Hematopoietic multipotent progenitor cell treated with erythropoietin and hydrocortisone succinate and interleukin-3 and kit ligand, for 15 days (in vitro differentiated cells): ENCODE measurements around the gene ACMSD.
"Not testable (repeated sequence)": the region's sequence is repeated elsewhere in the genome, so short reads cannot be mapped to it uniquely, and the experiment has no call there.

Source experiments
- DNase-seq: peaks from one replicate; pipeline ENCODE4 v3.0.0-alpha.2; 2015; ENCODE audit warnings: low spot score

The ACMSD gene

DNA sequence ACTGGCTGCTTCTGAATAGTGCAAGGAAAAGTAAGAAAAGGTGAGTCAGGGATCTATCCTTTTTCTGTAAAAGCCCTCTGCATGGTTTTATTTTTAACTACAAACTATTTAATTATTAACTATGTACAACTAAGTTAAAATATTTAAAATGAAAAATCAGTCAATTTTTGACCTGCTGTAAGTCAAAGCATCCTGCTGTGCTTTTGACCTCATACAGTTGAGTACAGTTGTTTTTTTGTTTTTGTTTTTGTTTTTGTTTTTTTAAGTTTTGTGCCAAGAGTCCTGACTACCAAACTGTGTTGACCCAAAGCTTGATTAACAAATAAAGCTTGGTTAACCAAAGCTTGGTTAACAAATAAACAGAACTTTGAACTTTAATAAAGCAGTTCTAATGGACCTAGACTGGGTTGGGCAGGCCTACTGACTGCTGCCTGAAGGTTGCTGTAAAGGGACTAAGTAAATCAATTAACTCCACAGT lies at the start of gene ACMSD:
ACMSD (plus strand) TSS at position 474 of the 478 bp plus-strand sequence. CDS start 67 bp downstream, outside the sequence.
- no peak for DNase-seq

DNA sequence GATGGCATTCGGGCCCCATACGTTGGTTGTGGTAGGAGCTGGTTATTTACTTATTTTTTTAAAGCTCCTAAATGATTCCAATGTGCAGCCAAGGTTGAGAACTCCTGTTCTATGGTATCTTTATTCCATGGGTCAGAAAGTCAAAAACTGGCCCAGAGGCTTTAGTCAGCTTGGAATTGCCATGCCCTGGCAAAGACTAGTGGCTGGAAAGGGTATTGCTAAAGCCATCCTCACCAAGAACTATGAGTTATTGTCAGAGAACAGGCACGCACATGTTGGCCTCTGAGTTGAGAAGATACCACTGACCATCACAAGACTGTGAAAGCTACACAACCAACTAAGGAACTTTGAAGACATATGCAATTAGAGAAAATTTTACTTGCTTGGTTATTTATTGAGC lies 47.9 kb upstream of the ACMSD start:
- no peak for DNase-seq

- no peak for DNase-seq
These were observed 46.8 kb upstream of the ACMSD start for GRCh38 chr2:134791616-134792015.

DNA sequence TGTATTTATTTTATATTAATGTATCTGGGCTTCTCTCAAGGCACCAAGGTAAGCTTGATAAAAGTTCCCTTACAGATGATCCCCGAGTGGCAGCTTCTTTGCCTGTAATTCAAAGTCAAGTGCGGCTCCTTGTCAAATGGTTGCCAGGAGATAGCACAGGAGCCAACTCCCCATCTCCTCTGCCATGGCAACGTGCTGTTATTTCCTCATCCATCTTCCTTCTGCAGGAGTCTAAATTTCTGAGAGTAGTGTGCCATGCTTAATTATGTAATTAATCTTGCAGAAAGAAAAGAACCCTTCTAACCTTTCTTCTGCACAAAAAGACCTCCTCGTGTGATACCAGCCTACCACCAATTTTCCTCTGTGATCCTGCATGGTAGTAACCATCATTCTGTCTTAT lies 46.2 kb upstream of the ACMSD start:
- no peak for DNase-seq

DNA sequence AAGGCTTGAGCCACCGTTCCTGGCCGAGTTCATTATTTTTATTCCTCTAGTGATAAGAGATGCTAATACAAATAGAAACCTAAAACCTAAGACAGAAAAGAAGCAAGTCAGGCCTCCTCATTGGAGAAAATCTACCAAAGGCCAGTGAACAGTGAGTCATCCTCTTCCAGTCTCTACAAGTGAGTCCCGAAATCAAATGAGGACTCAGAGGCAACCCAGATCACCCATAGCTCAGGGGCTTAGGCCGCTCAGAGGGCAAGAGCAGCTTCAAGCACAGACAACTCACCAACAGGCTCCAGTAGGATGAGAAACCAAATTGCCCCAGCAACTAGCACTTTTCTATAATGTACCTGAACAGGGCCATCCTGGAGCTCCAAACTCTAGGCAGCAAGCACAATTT lies 42.7 kb upstream of the ACMSD start:
- no peak for DNase-seq

- DNase-seq, result no peak
These were observed 42.0 kb upstream of the ACMSD start for GRCh38 chr2:134796373-134796772.

- no peak for DNase-seq
These were observed 38.5 kb upstream of the ACMSD start for GRCh38 chr2:134799936-134800335.

DNA sequence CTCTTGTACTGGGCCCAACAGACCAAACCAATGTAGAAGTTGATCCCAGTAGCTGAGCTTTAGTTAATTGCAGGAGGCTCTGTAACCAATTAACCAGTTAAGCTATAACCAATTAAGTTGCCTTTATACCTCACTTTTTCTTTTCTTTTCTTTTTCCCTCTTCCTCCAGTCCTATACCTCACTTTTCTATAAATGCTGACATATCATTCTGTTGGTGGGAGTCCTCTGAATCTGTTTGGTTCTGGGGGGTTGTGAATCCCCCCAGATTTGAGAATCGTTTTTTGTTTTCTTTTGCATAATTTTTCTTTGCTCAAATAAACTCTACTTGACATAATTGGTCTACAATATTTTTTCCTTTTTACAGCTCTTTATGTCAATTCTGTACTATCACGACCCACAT lies 38.1 kb upstream of the ACMSD start:
- no peak for DNase-seq

DNA sequence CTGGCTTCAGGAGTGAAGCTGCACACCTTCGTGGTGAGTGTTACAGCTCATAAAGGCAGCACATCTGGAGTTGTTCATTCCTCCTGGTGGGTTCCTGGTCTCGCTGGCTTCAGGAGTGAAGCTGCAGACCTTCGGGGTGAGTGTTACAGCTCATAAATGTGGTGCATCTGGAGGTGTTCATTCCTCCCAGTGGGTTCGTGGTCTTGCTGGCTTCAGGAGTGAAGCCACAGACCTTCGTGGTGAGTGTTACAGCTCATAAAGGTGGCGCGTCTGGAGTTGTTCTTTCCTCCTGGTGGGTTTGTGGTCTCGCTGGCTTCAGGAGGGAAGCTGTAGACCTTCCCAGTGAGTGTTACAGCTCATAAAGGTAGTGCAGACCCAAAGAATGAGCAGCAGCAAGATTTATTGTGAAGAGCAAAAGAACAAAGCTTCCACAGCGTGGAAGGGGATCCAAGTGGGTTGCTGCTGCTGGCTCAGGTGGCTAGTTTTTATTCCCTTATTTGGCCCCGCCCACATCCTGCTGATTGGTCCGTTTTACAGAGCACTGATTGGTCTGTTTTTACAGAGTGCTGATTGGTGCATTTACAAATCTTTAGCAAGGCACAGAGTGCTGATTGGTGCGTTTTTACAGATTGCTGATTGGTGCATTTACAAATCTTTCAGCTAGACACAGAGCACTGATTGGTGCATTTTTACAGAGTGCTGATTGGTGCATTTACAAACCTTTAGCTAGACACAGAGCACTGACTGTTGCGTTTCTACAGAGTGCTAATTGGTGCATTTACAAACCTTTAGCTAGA lies 34.6 kb upstream of the ACMSD start:
- not testable (repeated sequence) for DNase-seq

DNA sequence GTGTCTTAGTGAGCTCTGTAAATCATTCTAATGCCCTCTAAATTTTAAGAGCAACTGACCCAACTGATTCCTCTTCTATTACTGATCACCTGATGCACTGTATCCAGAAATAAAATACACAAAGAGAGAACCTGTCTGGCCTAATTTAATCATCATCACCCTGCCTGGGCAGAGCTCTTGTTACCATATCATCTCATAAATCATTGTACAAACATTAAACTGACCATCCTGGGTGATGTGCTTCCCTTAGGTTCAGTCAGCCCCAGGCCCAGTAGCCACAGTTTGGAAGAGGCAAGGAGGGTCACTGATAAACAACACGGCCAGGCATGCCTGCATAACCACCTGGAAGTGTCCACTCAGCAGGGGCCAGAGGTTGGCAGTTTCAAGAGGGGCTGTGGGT lies 22.7 kb upstream of the ACMSD start:
- no peak for DNase-seq

- no peak for DNase-seq
These were observed 20.1 kb upstream of the ACMSD start for GRCh38 chr2:134818321-134818720.

DNA sequence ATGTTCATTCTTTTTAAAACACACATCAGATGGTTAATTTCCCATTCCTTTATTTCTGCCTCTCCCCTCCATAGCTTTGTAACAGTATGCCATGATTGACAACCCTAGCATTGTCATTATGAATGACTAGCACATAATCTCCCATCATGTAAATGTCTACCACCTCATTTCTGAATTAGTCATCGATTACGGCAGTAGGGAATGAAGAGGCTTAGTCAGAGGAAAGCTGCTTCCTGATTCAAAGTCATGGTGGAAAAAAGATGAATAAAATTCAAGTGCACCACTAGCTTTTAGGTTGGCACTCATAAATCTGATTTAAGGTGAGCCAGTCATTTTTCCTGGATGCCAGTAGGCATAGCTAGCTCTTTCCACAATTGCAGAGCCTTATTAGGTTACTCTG lies 19.1 kb upstream of the ACMSD start:
- no peak for DNase-seq

GRCh38 chr2:134823431-134823830 lies 15.0 kb upstream of the ACMSD start:
- no peak for DNase-seq

DNA sequence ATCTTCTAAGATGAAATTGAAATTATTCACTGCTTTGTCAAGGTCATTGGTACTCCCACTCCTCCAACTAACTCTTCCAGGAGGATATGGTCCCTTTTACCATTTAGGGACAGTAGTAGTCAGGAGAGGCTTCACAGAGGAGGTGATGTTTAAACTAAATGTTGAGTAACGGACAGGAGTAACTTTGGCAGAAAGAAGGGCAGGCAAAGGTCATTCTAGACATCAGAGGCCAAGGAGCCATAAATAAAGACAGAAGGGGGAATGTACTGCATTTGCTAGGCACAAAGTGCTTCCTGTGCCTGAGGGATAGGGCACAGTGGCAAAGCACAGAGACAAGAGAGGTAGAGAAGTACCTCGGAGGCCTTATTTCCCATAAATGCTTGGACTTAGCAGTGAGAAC lies 14.6 kb upstream of the ACMSD start:
- no peak for DNase-seq

GRCh38 chr2:134825716-134826115 lies 12.7 kb upstream of the ACMSD start:
- not testable (repeated sequence) for DNase-seq

DNA sequence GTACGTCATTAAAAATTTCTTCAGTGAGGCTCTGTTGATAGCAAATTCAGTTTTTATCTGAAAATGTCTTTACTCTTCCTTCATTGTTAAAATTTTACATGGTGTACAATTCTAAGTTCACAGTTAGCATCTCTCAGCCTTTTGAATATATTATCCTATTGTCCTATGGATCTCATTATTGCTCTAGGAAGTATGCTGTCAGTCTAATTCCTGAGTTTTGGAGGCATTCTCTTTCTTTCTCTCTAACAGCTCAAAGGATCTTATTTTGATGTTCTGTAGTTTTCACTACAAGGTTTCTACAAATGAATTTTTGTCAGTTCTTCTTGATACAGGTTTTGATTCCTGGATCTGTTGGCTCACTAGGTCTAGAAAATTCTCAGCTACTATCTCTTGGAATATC lies 2.9 kb upstream of the ACMSD start:
- DNase-seq, result no peak

DNA sequence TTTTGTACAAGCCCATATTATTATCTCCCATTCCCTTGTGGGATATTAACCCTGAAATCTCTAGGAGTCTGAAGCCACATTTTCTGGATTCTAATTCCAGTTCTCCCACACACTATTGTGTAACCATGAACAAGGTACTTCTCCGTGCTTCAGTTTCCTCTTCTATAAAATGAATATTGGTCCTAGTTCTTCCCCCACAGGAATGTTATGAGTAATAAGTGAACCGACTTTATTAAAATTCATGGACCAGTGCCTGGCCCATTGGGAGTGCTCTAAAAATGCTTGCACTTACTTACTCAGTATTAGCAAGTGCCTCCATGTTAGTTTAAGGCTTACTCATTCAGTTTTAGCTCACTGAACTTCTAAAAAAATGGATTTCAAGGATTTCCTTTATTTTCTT lies 1.4 kb upstream of the ACMSD start:
- DNase-seq, result no peak

DNA sequence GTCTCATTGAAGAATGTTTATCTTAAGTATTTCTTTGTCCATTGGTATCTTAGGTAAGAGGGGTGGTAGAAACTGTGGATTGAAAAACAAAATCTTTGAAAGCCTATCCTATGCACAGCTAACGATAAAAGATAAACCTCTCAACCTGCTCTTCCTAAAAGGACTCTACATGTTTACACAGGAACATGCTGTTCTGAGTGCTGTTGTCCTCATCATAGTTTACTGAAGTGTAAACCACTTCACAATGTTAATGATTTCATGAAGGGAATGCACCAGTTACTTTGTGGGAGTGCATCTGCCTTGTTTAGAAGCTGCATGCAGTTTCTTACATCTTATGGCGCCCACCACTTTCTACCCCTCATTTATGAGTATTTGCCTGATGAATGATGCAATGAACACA lies 1.2 kb downstream of the ACMSD start:
- DNase-seq, result no peak

- no peak for DNase-seq
These were observed 4.6 kb downstream of the ACMSD start for GRCh38 chr2:134842930-134843490.

DNA sequence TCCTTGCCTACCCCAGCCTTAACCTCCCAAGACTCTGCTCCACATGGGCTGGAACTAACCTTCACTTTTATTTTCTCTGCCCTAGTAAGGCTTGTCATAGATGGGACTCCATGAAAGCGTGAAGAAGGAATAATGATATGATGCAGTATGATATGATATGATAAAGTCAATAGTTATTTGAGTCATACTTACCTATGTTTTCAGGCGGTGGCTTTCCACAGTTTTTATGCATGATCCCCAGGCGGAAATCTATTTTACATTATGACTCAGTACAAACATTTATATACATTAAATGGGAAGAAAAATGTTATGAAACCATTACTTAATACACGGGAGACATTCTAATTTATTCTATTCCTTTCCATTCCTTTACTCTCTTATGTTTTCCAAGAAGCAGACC lies 5.6 kb downstream of the ACMSD start:
- no peak for DNase-seq

DNA sequence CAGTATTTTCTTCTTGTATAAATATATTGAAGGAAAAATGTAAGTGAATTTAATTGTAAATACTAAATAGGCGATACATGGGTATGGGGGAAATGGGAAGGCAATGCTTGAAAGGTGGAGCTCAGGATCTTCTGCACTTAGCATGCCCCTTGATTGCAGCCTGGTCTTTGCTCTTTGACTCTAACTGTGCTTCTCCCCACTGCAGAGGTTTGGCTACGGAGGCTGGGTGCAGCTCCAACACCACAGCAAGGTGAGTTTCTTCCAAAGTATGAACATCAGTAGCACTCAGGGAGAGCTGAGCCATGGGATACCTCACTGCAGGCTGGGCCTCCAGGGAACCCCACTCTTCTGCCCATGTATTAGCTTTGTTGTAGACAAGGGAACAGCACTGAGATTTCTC lies 6.6 kb downstream of the ACMSD start:
- DNase-seq, result no peak

DNA sequence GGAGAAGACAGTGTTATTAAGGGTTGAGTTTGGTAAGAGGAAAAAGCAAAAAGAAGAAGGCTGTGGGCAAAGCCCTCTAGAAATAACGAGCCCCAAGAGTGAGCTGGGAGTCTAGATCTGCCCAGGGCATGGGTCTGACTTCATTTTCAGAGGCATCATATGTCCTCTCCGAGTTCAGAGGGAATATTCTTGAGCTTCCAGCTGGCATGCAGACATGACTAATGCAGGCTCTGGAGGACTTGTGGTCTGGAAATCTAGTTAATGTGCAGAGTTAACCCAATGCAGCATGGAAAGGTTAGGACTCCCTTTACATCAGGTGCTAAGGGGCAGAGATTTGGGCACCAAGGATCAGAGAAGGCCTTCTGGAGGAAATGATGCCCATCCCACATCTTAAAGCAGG lies 7.3 kb downstream of the ACMSD start:
- no peak for DNase-seq

GRCh38 chr2:134846213-134846612 lies 7.8 kb downstream of the ACMSD start:
- DNase-seq, result no peak

GRCh38 chr2:134847582-134847981 lies 9.2 kb downstream of the ACMSD start:
- not testable (repeated sequence) for DNase-seq
